Pancreas (tissue), 10 donors: Measurements from ENCODE around the gene HOMEZ. TPM values are rescaled to one million over a fixed set of nuclear protein-coding genes. Genes with fewer than 3 reads are reported as not detected.
A peak's percentile ranks its signal among the peaks of the same experiment; 100 is the strongest.

Experiments used
- ATAC-seq, 4 donors: fragments of 200-7000 bp; cut with Tn5 transposase; one replicate each; pipeline versions ENCODE4 v1.8.0 to v1.9.1; 2020; ENCODE audit warnings: mild to moderate bottlenecking in 4 of 4, moderate library complexity in 4 of 4
- DNase-seq, 6 donors: peaks; one replicate each; pipeline ENCODE4 v3.0.0-alpha.2; 2020
- FAIRE-seq: peaks from 2 replicates; lab custom pipeline; 2012; peaks lifted over from hg19 to GRCh38; lab: Jason Lieb, UNC
- H3K27ac ChIP-seq, 4 donors: fragments of 200-600 bp; sonication (generic); 1 replicate in 3 of 4; 2 replicates in 1 of 4; pipeline versions ENCODE4 v1.5.0 to v1.8.0; 2020
- H3K27me3 ChIP-seq, 4 donors: fragments of 200-600 bp; one replicate each; pipeline ENCODE4 v1.8.0; 2021
- H3K36me3 ChIP-seq, 3 donors: fragments of 200-600 bp; sonication (generic) in 1 of 3; one replicate each; pipeline versions ENCODE4 v1.5.0 to v1.8.0; 2020 to 2021
- H3K4me1 ChIP-seq, 3 donors: fragments of 200-600 bp; one replicate each; pipeline ENCODE4 v1.8.0; 2021
- H3K4me3 ChIP-seq, 4 donors: fragments of 200-600 bp; sonication (generic) in 2 of 4; one replicate each; pipeline versions ENCODE4 v1.5.0 to v1.8.0; 2020 to 2021
- H3K9me3 ChIP-seq, 4 donors: fragments of 200-600 bp; one replicate each; pipeline ENCODE4 v1.8.0; 2021
- CTCF ChIP-seq, 4 donors: fragments of 200-600 bp; sonication (generic) in 3 of 4; IDR thresholded peaks; one replicate each; pipeline versions ENCODE4 v1.5.0 to v1.8.0; 2021; ENCODE audit warnings: antibody characterized with exemption in 4 of 4
- WGBS, 2 donors: extraction: QIAGEN DNeasy Blood & Tissue Kit; methylation state at CpG; one replicate each; pipeline ENCODE4 v1.1.7; 2013; 5-methylcytosine and 5-hydroxymethylcytosine counted together
- intact Hi-C, 3 donors: fragments of 100-400 bp; cut with DNase I; formaldehyde crosslinking; loops; one replicate each; pipeline versions ENCODE4 v1.11.1 to v1.14.2; 2022
- polyA plus RNA-seq, 2 donors: library from polyadenylated mRNA; stranded (reverse); fragments of 200-250 nt; gene quantifications; one replicate each; pipeline ENCODE4 v1.2.3, GENCODE V29; 2013
- total RNA-seq, 6 donors: library from RNA; stranded (reverse); fragmentation: NEBNext Ultra II Directional in 4 of 6; extraction: Animal tissue kit (Norgen Biotek cat#: 25700) in 4 of 6; gene quantifications; one replicate each; pipeline versions ENCODE4 v1.2.1 to v1.2.4, GENCODE V29; 2021 to 2023
- donor health status: healthy with polysubstance abuse.
- donor health status: DM: no; HTN: no; CAD: no; lungs with moderate emphysema.
- donor health status: DM: no; HTN: no; CAD: no.
- donor health status: control.
- donor health status: control.
- donor health status: Bipolar disorder and iron deficiency.
- donor health status: DM: yes; HTN: yes; CAD: no.
- donor health status: DM: no; HTN: no; CAD: no.
- donor health status: DM: no; HTN: no; CAD: no.
- donor health status: DM: yes; HTN: yes; CAD: no.

Gene HOMEZ
- total and polyA plus RNA-seq, 8 donors, result 4.5 to 10.3 (median 5.7) TPM

GRCh38 chr14:23294734-23295561 lies 9.0 kb upstream of the HOMEZ start:
- Histone ChIP-seq H3K36me3 (no peaks in the 10 kb centered on the region), H3K9me3 (no peaks in the 10 kb centered on the region), H3K27ac (no peak overlapping the region), H3K4me3 (peak overlapping the region in 1 of 4 donors; percentile 18), H3K27me3 (no peaks in the 10 kb centered on the region), H3K4me1 (peaks cover 0 to 6% (median 0%) of the 10 kb centered on the region in 3 donors)
- 23 to 25% methylated on average over 24 of the region's 24 CpGs for WGBS, 2 donors
- ATAC-seq (peak; percentile 84 to 90 (median 86)), FAIRE-seq (no peak), DNase-seq (peak in 2 of 6 donors; percentile 50 to 56)
- intact Hi-C loops, result no loop called here
- TF ChIP-seq CTCF (IDR thresholded peaks at IDR 0.05), result peak; percentile 80 to 83 (median 82)

GRCh38 chr14:23286902-23287479 lies 1.1 kb upstream of the HOMEZ start:
- H3K4me3 ChIP-seq, result peak overlapping the region; percentile 18 to 91 (median 66)
- no peaks in the 10 kb centered on the region for H3K9me3 ChIP-seq
- no peak for TF ChIP-seq CTCF (IDR thresholded peaks at IDR 0.05)
- intact Hi-C loops, result no loop called here
- WGBS, 2 donors, result 41 to 45% methylated on average over 6 of the region's 6 CpGs
- H3K27ac ChIP-seq, result peak overlapping the region; percentile 87 to 97 (median 96)
- no peak for FAIRE-seq
- H3K27me3 ChIP-seq, result no peaks in the 10 kb centered on the region
- H3K4me1 ChIP-seq, result peaks cover 0 to 14% (median 13%) of the 10 kb centered on the region in 3 donors
- no peaks in the 10 kb centered on the region for H3K36me3 ChIP-seq
- no peak for DNase-seq
- ATAC-seq, result no peak

GRCh38 chr14:23285530-23286019 lies 357 bp downstream of the HOMEZ start:
- intact Hi-C loops, result no loop called here
- H3K4me3 ChIP-seq, result peak overlapping the region; percentile 33 to 91 (median 66)
- no peak for DNase-seq
- H3K36me3 ChIP-seq, result no peaks in the 10 kb centered on the region
- no peaks in the 10 kb centered on the region for H3K27me3 ChIP-seq
- peaks cover 0 to 14% (median 13%) of the 10 kb centered on the region in 3 donors for H3K4me1 ChIP-seq
- no peak for TF ChIP-seq CTCF (IDR thresholded peaks at IDR 0.05)
- 0 to 1% methylated on average over 22 of the region's 22 CpGs for WGBS, 2 donors
- peak overlapping the region; percentile 87 to 97 (median 96) for H3K27ac ChIP-seq
- ATAC-seq, result peak; percentile 26 to 51 (median 36)
- H3K9me3 ChIP-seq, result no peaks in the 10 kb centered on the region
- FAIRE-seq, result no peak

- WGBS, 2 donors, result 23 to 25% methylated on average over 9 of the region's 9 CpGs
- FAIRE-seq, result no peak
- TF ChIP-seq CTCF (IDR thresholded peaks at IDR 0.05), result no peak
Measured at GRCh38 chr14:23284654-23285529, 1.0 kb downstream of the HOMEZ start.

More at GRCh38 chr14:23284654-23285529, 1.0 kb downstream of the HOMEZ start:
- H3K4me1 ChIP-seq, result peaks cover 0 to 14% (median 13%) of the 10 kb centered on the region in 3 donors
- H3K36me3 ChIP-seq, result no peaks in the 10 kb centered on the region
- H3K9me3 ChIP-seq, result no peaks in the 10 kb centered on the region
- H3K27me3 ChIP-seq, result no peaks in the 10 kb centered on the region
- H3K4me3 ChIP-seq, result peak overlapping the region; percentile 33 to 91 (median 66)
- intact Hi-C loops, result no loop called here
- ATAC-seq, result peak in 3 of 4 donors; percentile 1 to 25 (median 5)
- DNase-seq, result no peak
- H3K27ac ChIP-seq, result peak overlapping the region in 3 of 4 donors; percentile 87 to 97 (median 94)
